HepG2 (cell line): ENCODE data around the gene ADGRG6. TPM values are rescaled to one million over a fixed set of nuclear protein-coding genes. Genes with fewer than 3 reads are reported as not detected.

Source experiments
- ADNP ChIP-seq: sonication (generic); formaldehyde crosslinking; IDR thresholded peaks from 2 replicates; pipeline ENCODE4 v1.4.0; 2020; ENCODE audit warnings: missing genetic modification reagents
- BRCA1 ChIP-seq: sonication (generic); formaldehyde crosslinking; IDR thresholded peaks from 2 replicates; pipeline ENCODE4 v1.4.0; 2020; ENCODE audit warnings: missing genetic modification reagents
- CBX5 ChIP-seq: sonication (generic); formaldehyde crosslinking; IDR thresholded peaks from 2 replicates; pipeline ENCODE4 v1.4.0; 2020; ENCODE audit warnings: missing genetic modification reagents, borderline replicate concordance
- DMAP1 ChIP-seq: IDR thresholded peaks from 2 replicates; pipeline ENCODE4 v1.6.1; 2016
- FLYWCH1 ChIP-seq: sonication (generic); formaldehyde crosslinking; IDR thresholded peaks from 2 replicates; pipeline ENCODE4 v1.8.1; 2023; ENCODE audit warnings: mild to moderate bottlenecking, missing genetic modification reagents
- JUND ChIP-seq: sonication (generic); formaldehyde crosslinking; IDR thresholded peaks from 2 replicates; pipeline ENCODE4 v1.8.0; 2022; ENCODE audit warnings: mild to moderate bottlenecking, missing genetic modification reagents
- KAT8 ChIP-seq: IDR thresholded peaks from 2 replicates; pipeline ENCODE4 v1.6.1; 2016; ENCODE audit warnings: missing genetic modification reagents, missing compliant biosample characterization
- NFATC3 ChIP-seq: sonication (generic); formaldehyde crosslinking; IDR thresholded peaks from 2 replicates; pipeline ENCODE4 v1.5.1; 2020; ENCODE audit warnings: mild to moderate bottlenecking, missing genetic modification reagents
- NONO ChIP-seq, 2 experiments: fragments of 450-650 bp in 1 of 2; sonication (generic) in 1 of 2; formaldehyde crosslinking in 1 of 2; IDR thresholded peaks in 1 of 2; conservative IDR thresholded peaks in 1 of 2; 2 replicates each; pipeline versions ENCODE4 v1.6.1 to v1.8.0; 2017 to 2022; ENCODE audit warnings: mild to moderate bottlenecking in 1 of 2, missing genetic modification reagents in 1 of 2, moderate library complexity in 1 of 2
- NR1H2 ChIP-seq: sonication (generic); formaldehyde crosslinking; IDR thresholded peaks from 2 replicates; pipeline ENCODE4 v1.8.1; 2022; ENCODE audit warnings: low read depth, missing genetic modification reagents, borderline replicate concordance
- POLR2A ChIP-seq, 2 experiments: IDR thresholded peaks; 2 replicates each; pipeline ENCODE4 v1.6.1; 2011; ENCODE audit warnings: low read depth in 2 of 2, low read length in 2 of 2, mild to moderate bottlenecking in 1 of 2, moderate library complexity in 1 of 2; ENCODE audit not compliant: insufficient read depth in 1 of 2
- POLR2AphosphoS2 ChIP-seq: IDR thresholded peaks from 2 replicates; pipeline ENCODE4 v1.6.1; 2011; ENCODE audit warnings: low read depth, low read length, improper control_type of control experiment
- PTBP1 ChIP-seq: fragments of 200-400 bp; formaldehyde crosslinking; IDR thresholded peaks from 2 replicates; pipeline ENCODE4 v1.6.1; 2018; ENCODE audit warnings: low read length, low read depth; ENCODE audit not compliant: poor library complexity, severe bottlenecking
- RAD21 ChIP-seq: fragments of 450-650 bp; formaldehyde crosslinking; IDR thresholded peaks from 2 replicates; pipeline ENCODE4 v1.5.0; 2020; ENCODE audit warnings: mild to moderate bottlenecking
- REPIN1 ChIP-seq: sonication (generic); formaldehyde crosslinking; IDR thresholded peaks from 2 replicates; pipeline ENCODE4 v1.8.0; 2022; ENCODE audit warnings: missing genetic modification reagents, low read depth, mild to moderate bottlenecking, borderline replicate concordance
- SMAD1 ChIP-seq: sonication (generic); formaldehyde crosslinking; IDR thresholded peaks from 2 replicates; pipeline ENCODE4 v1.4.0; 2020; ENCODE audit warnings: missing genetic modification reagents, low read depth, mild to moderate bottlenecking, borderline replicate concordance
- SNRNP70 ChIP-seq: fragments of 200-400 bp; formaldehyde crosslinking; IDR thresholded peaks from 2 replicates; pipeline ENCODE4 v1.6.1; 2017; ENCODE audit warnings: mild to moderate bottlenecking, low read depth, low read length, moderate library complexity
- SRSF4 ChIP-seq: fragments of 200-400 bp; formaldehyde crosslinking; IDR thresholded peaks from one replicate; pipeline ENCODE4 v1.6.1; 2018; ENCODE audit warnings: mild to moderate bottlenecking, low read depth, low read length, moderate library complexity; ENCODE audit not compliant: poor library complexity, severe bottlenecking
- SRY ChIP-seq: sonication (generic); formaldehyde crosslinking; IDR thresholded peaks from 2 replicates; pipeline ENCODE4 v1.8.0; 2022; ENCODE audit warnings: mild to moderate bottlenecking, missing genetic modification reagents
- YEATS2 ChIP-seq: sonication (generic); formaldehyde crosslinking; IDR thresholded peaks from 2 replicates; pipeline ENCODE4 v1.4.0; 2020; ENCODE audit warnings: missing genetic modification reagents, borderline replicate concordance
- ZNF225 ChIP-seq: sonication (generic); formaldehyde crosslinking; IDR thresholded peaks from 2 replicates; pipeline ENCODE4 v1.4.0; 2020; ENCODE audit warnings: mild to moderate bottlenecking, missing genetic modification reagents
- ZNF496 ChIP-seq: sonication (generic); formaldehyde crosslinking; IDR thresholded peaks from 2 replicates; pipeline ENCODE4 v1.8.1; 2023; ENCODE audit warnings: mild to moderate bottlenecking, moderate library complexity, missing genetic modification reagents; ENCODE audit not compliant: insufficient replicate concordance
- ZNF501 ChIP-seq: sonication (generic); formaldehyde crosslinking; IDR thresholded peaks from 2 replicates; pipeline ENCODE4 v1.5.1; 2020; ENCODE audit warnings: mild to moderate bottlenecking, moderate library complexity, missing genetic modification reagents
- ZNF879 ChIP-seq: sonication (generic); formaldehyde crosslinking; IDR thresholded peaks from 2 replicates; pipeline ENCODE4 v1.8.1; 2023; ENCODE audit warnings: missing genetic modification reagents
- polyA plus RNA-seq, 8 experiments: library from polyadenylated mRNA; depleted of rRNA in 3 of 8; stranded (reverse) in 7 of 8; unstranded in 1 of 8; fragments of >200 nt; fragmentation: Illumina TruSeq in 4 of 8; extraction: Trizol in 4 of 8; gene quantifications; 2 replicates each; pipeline versions ENCODE4 v1.2.1 to v1.2.3, GENCODE V29; 2011 to 2016; ENCODE audit warnings: low read depth in 4 of 8, missing spikeins in 1 of 8, mixed read lengths in 1 of 8; ENCODE audit not compliant: insufficient read depth in 1 of 8
- total RNA-seq, 5 experiments: library from RNA; depleted of rRNA; stranded (reverse); fragments of >200 nt; fragmentation: Illumina TruSeq; extraction: Trizol; gene quantifications; 2 replicates each; pipeline ENCODE4 v1.2.3, GENCODE V29; 2016; ENCODE audit warnings: low read depth in 1 of 5
- TF ChIP-seq, protein P1 (sequence below): sonication (generic); formaldehyde crosslinking; IDR thresholded peaks from 2 replicates; pipeline ENCODE4 v1.4.0; 2020; ENCODE audit warnings: missing genetic modification reagents
- TF ChIP-seq, protein P2 (sequence below): sonication (generic); formaldehyde crosslinking; IDR thresholded peaks from 2 replicates; pipeline ENCODE4 v1.5.0; 2020; ENCODE audit warnings: missing genetic modification reagents
- TF ChIP-seq, protein P3 (sequence below): sonication (generic); formaldehyde crosslinking; IDR thresholded peaks from 2 replicates; pipeline ENCODE4 v1.4.0; 2020; ENCODE audit warnings: mild to moderate bottlenecking, missing genetic modification reagents
- TF ChIP-seq, protein P4 (sequence below): sonication (generic); formaldehyde crosslinking; conservative IDR thresholded peaks from 2 replicates; pipeline ENCODE4 v1.8.0; 2022; ENCODE audit warnings: mild to moderate bottlenecking, moderate library complexity, missing genetic modification reagents

The ADGRG6 gene
- total and polyA plus RNA-seq, 2 of the 13 experiments (the other 11 are each of a cell fraction or from before 2014, with no cell fraction given): 129 to 249 TPM

DNA sequence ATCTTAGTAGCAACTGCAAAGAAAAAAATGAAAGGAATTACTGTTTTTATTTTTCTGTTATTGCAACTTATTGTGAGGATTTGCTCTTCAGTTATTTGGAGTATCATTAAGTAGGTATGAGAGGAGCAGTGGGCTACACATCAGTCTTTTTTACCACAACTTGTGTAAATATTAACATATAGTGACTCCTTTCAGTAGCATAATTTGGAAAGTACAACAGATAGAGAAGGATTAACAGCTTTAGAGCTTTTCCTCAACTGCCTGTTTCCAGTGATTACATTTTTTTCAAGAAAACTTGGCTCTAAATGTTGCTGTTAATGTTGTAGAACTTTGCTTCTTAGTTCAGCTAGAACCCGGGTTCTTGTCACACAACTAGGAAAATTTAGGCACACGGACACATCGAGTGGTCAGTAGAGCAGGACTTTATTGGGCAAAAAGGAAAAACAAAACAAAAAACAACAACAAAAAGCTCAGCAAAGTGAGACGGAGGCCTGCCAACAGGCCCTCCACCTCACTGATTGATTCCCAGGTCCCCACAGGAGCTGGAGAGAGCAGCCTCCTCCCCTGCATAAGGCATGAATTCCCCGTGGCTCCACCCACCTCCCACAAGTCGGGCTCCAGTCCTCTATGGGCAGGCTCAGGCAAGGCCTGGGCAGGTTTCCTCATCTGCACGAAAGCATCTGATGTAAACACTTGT, 75.1 kb downstream of the ADGRG6 start (continued):
- no peak for TF ChIP-seq ZNF879
- TF ChIP-seq DMAP1: 0 out of 2 replicates have a peak, but pooled peaks have one; percentile 33
- no peak for TF ChIP-seq SRSF4
- TF ChIP-seq CBX5 (CRISPR knock-in tag): peak; percentile 47; the same call in 1 of the 2 replicates
- TF ChIP-seq, protein P1, sequence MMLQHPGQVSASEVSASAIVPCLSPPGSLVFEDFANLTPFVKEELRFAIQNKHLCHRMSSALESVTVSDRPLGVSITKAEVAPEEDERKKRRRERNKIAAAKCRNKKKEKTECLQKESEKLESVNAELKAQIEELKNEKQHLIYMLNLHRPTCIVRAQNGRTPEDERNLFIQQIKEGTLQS (CRISPR knock-in tag): no peak
- no peak for TF ChIP-seq KAT8 (CRISPR knock-in tag)
- TF ChIP-seq REPIN1: no peak
- TF ChIP-seq, protein P2, sequence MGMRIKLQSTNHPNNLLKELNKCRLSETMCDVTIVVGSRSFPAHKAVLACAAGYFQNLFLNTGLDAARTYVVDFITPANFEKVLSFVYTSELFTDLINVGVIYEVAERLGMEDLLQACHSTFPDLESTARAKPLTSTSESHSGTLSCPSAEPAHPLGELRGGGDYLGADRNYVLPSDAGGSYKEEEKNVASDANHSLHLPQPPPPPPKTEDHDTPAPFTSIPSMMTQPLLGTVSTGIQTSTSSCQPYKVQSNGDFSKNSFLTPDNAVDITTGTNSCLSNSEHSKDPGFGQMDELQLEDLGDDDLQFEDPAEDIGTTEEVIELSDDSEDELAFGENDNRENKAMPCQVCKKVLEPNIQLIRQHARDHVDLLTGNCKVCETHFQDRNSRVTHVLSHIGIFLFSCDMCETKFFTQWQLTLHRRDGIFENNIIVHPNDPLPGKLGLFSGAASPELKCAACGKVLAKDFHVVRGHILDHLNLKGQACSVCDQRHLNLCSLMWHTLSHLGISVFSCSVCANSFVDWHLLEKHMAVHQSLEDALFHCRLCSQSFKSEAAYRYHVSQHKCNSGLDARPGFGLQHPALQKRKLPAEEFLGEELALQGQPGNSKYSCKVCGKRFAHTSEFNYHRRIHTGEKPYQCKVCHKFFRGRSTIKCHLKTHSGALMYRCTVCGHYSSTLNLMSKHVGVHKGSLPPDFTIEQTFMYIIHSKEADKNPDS: no peak
- TF ChIP-seq POLR2AphosphoS2: no peak
- no peak for TF ChIP-seq FLYWCH1 (CRISPR knock-in tag)
- TF ChIP-seq, protein P3, sequence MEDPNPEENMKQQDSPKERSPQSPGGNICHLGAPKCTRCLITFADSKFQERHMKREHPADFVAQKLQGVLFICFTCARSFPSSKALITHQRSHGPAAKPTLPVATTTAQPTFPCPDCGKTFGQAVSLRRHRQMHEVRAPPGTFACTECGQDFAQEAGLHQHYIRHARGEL (CRISPR knock-in tag): no peak
- TF ChIP-seq YEATS2 (CRISPR knock-in tag): peak; percentile 54; the same call in 1 of the 2 replicates
- TF ChIP-seq SNRNP70: no peak
- no peak for TF ChIP-seq RAD21
- TF ChIP-seq ZNF501 (CRISPR knock-in tag): peak; percentile 69
- TF ChIP-seq SRY (CRISPR knock-in tag): no peak
- TF ChIP-seq SMAD1: no peak
- TF ChIP-seq ADNP (CRISPR knock-in tag): no peak
- TF ChIP-seq PTBP1: no peak
- TF ChIP-seq ZNF225 (CRISPR knock-in tag): no peak
- TF ChIP-seq NONO (IDR thresholded peaks at IDR 0.05): no peak
- no peak for TF ChIP-seq NONO (CRISPR knock-in tag; conservative IDR thresholded peaks at IDR 0.05)
- no peak for TF ChIP-seq ZNF496 (CRISPR knock-in tag)
- TF ChIP-seq NR1H2: no peak
- TF ChIP-seq BRCA1: no peak
- TF ChIP-seq, protein P4, sequence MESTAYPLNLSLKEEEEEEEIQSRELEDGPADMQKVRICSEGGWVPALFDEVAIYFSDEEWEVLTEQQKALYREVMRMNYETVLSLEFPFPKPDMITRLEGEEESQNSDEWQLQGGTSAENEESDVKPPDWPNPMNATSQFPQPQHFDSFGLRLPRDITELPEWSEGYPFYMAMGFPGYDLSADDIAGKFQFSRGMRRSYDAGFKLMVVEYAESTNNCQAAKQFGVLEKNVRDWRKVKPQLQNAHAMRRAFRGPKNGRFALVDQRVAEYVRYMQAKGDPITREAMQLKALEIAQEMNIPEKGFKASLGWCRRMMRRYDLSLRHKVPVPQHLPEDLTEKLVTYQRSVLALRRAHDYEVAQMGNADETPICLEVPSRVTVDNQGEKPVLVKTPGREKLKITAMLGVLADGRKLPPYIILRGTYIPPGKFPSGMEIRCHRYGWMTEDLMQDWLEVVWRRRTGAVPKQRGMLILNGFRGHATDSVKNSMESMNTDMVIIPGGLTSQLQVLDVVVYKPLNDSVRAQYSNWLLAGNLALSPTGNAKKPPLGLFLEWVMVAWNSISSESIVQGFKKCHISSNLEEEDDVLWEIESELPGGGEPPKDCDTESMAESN (CRISPR knock-in tag): no peak
- TF ChIP-seq POLR2A (IDR thresholded peaks at IDR 0.05; ENCODE audit: insufficient read depth in 1 of 2, low read depth in 2 of 2, low read length in 2 of 2): 0 out of 4 replicates have a peak, but pooled peaks have one; percentile 21 to 29
- no peak for TF ChIP-seq JUND
- no peak for TF ChIP-seq NFATC3 (CRISPR knock-in tag)
